ENCODE data around the gene PDE4B. TPM values are rescaled to one million over a fixed set of nuclear protein-coding genes. Genes with fewer than 3 reads are reported as not detected.

The PDE4B gene
- polyA plus RNA-seq, 1 experiment: 20.6 TPM

DNA sequence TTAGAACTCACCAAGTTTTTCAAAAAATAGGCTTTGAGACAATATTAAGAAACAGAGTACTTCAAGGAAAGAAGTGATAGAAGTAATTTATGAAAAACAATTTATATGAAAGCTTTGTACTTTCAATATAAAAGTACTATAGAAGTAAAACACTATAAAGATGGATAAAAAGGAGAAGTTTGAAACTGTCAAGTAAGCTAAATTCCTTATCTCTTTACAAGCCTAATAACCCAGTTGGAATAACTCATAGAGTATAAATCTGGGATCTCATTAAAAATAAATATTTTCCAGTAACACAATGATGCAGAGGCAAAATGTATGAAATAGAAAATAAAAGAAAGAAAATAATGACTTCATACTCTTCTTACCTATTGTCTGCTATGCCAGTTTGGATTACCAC is 232.5 kb downstream of the PDE4B start:
- Histone ChIP-seq H3K4me3 (ENCODE audit: low read depth, low read length) (no peak overlapping the region), H3K36me3 (ENCODE audit: control insufficient read depth, insufficient read depth, low read length) (no peaks in the 10 kb centered on the region), H3K27me3 (ENCODE audit: control insufficient read depth, insufficient read depth, low read length) (no peaks in the 10 kb centered on the region)
- DNase-seq (ENCODE audit: low read depth): no peak
- POLR2A ChIA-PET: no interaction called here
- CTCF ChIA-PET: interaction anchor here (0.7 kb wide), 1 partner anchor 37 kb away, joined by 3 read pairs; no protein-coding TSS in a partner anchor
- TF ChIP-seq, protein P1, sequence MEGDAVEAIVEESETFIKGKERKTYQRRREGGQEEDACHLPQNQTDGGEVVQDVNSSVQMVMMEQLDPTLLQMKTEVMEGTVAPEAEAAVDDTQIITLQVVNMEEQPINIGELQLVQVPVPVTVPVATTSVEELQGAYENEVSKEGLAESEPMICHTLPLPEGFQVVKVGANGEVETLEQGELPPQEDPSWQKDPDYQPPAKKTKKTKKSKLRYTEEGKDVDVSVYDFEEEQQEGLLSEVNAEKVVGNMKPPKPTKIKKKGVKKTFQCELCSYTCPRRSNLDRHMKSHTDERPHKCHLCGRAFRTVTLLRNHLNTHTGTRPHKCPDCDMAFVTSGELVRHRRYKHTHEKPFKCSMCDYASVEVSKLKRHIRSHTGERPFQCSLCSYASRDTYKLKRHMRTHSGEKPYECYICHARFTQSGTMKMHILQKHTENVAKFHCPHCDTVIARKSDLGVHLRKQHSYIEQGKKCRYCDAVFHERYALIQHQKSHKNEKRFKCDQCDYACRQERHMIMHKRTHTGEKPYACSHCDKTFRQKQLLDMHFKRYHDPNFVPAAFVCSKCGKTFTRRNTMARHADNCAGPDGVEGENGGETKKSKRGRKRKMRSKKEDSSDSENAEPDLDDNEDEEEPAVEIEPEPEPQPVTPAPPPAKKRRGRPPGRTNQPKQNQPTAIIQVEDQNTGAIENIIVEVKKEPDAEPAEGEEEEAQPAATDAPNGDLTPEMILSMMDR (IDR thresholded peaks at IDR 0.05; ENCODE audit: insufficient read depth, low read depth, low read length): no peak

DNA sequence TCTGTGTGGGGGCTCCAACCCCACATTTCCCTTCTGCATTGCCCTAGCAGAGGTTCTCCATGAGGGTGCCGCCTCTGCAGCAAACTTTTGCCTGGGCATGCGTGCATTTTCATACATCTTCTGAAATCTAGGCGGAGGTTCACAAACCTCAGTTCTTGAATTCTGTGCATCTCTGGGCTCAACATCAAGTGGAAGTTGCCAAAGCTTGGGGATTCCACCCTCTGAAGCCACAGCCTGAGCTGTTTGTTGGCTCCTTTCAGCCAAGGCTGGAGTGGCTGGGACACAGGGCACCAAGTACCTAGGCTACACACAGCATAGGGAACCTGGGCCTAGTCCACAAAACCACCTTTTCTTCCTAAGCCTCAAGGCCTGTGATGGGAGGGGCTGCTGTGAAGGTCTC is 235.3 kb downstream of the PDE4B start:
- no peak overlapping the region for H3K4me3 ChIP-seq (ENCODE audit: low read depth, low read length)
- ChIA-PET POLR2A (no interaction called here), CTCF (interaction anchor here (0.8 kb wide), 1 partner anchor 16 kb away, joined by 3 read pairs; no protein-coding TSS in a partner anchor)
- DNase-seq (ENCODE audit: low read depth): no peak
- TF ChIP-seq, protein P1 (IDR thresholded peaks at IDR 0.05; ENCODE audit: insufficient read depth, low read depth, low read length): no peak
- no peaks in the 10 kb centered on the region for H3K27me3 ChIP-seq (ENCODE audit: control insufficient read depth, insufficient read depth, low read length)
- H3K36me3 ChIP-seq (ENCODE audit: control insufficient read depth, insufficient read depth, low read length): no peaks in the 10 kb centered on the region

DNA sequence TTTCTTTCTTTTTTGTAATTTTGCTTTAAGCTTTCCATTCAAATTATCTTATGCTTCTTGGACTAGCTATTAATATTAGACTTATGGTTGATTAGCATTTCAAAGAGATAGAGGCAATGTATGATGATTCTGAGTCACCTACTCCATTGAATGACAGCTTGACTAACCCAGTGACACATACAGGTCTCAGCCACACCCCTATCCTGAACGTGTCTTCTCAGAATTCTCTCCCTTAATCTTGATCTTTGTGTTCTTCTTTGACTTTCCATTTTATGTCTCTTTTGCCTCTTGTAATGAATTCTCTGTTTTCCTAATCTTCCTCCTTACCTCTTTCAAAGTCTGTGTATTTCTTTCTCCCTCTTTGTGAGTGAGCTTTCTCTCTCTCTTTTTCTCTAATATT is 241.1 kb downstream of the PDE4B start:
- Histone ChIP-seq H3K36me3 (ENCODE audit: control insufficient read depth, insufficient read depth, low read length) (no peaks in the 10 kb centered on the region), H3K27me3 (ENCODE audit: control insufficient read depth, insufficient read depth, low read length) (no peaks in the 10 kb centered on the region), H3K4me3 (ENCODE audit: low read depth, low read length) (no peak overlapping the region)
- DNase-seq (ENCODE audit: low read depth): no peak
- ChIA-PET CTCF (interaction anchor here (1.4 kb wide), 1 partner anchor 14 kb away, joined by 4 read pairs; no protein-coding TSS in a partner anchor), POLR2A (no interaction called here)
- TF ChIP-seq, protein P1 (IDR thresholded peaks at IDR 0.05; ENCODE audit: insufficient read depth, low read depth, low read length): no peak

DNA sequence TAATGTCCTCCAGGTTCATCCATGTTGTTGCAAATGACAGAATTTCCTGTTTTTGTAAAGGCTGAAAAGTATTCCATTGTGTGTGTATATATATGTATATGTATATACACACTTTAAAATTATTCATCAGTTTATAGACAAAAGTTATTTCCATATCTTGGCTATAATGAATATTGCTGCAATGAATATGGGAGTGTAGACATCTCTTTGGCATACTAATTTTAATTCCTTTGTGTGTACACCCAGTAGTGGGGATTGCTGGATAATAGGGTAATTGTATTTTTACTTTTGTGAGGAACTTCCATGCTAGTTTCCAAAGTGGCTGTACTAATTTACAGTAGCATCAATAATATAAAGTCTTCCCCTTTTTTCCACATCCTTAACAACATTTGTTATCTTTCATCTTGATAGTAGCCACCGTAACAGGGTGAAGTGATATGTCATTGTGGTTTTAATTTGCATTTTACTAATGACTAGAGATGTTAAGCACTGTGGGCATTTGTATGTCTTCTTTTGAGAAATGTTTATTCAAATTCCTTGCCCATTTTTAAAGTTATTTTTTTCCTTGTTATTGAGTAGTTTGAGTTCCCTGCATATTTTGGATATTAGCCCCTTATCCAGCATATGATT is 243.0 kb downstream of the PDE4B start:
- Histone ChIP-seq H3K36me3 (ENCODE audit: control insufficient read depth, insufficient read depth, low read length) (no peaks in the 10 kb centered on the region), H3K27me3 (ENCODE audit: control insufficient read depth, insufficient read depth, low read length) (no peaks in the 10 kb centered on the region), H3K4me3 (ENCODE audit: low read depth, low read length) (no peak overlapping the region)
- DNase-seq (ENCODE audit: low read depth): no peak
- POLR2A ChIA-PET: no interaction called here
- CTCF ChIA-PET: no interaction called here
- TF ChIP-seq, protein P1 (IDR thresholded peaks at IDR 0.05; ENCODE audit: insufficient read depth, low read depth, low read length): no peak

DNA sequence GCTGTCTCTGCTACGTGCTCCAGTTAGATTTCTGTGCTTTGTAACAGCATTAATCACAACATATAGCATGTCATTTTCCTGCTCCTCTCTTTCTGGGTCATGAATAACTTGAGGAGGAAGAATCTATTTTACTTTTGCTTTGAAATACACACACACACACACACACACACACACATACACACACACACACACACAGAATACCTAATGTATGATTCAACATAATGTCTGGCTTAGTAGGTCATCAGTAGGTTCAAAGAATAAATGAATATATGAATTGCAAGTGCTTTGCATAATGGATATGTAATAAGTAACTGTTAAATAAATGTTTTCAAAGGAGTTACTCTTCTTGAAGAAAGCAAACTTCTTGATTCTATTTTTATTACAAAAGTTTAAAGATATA is 249.0 kb downstream of the PDE4B start:
- POLR2A ChIA-PET: no interaction called here
- Histone ChIP-seq H3K36me3 (ENCODE audit: control insufficient read depth, insufficient read depth, low read length) (no peaks in the 10 kb centered on the region), H3K4me3 (ENCODE audit: low read depth, low read length) (no peak overlapping the region), H3K27me3 (ENCODE audit: control insufficient read depth, insufficient read depth, low read length) (no peaks in the 10 kb centered on the region)
- TF ChIP-seq, protein P1 (IDR thresholded peaks at IDR 0.05; ENCODE audit: insufficient read depth, low read depth, low read length): no peak
- CTCF ChIA-PET: no interaction called here
- DNase-seq (ENCODE audit: low read depth): no peak
